HL-60 (cell line): Measurements from ENCODE around the gene NUDCD3.

Experiments used
- CTCF ChIP-seq: IDR thresholded peaks from one replicate; pipeline ENCODE4 v1.5.1; 2011; ENCODE audit warnings: low read length, control low read depth, inconsistent platforms; ENCODE audit not compliant: insufficient read depth
- GABPA ChIP-seq: IDR thresholded peaks from 2 replicates; pipeline ENCODE4 v1.6.1; 2012; ENCODE audit warnings: low read depth
- POLR2AphosphoS5 ChIP-seq: IDR thresholded peaks from 2 replicates; pipeline ENCODE4 v1.6.1; 2012; ENCODE audit warnings: low read depth

DNA sequence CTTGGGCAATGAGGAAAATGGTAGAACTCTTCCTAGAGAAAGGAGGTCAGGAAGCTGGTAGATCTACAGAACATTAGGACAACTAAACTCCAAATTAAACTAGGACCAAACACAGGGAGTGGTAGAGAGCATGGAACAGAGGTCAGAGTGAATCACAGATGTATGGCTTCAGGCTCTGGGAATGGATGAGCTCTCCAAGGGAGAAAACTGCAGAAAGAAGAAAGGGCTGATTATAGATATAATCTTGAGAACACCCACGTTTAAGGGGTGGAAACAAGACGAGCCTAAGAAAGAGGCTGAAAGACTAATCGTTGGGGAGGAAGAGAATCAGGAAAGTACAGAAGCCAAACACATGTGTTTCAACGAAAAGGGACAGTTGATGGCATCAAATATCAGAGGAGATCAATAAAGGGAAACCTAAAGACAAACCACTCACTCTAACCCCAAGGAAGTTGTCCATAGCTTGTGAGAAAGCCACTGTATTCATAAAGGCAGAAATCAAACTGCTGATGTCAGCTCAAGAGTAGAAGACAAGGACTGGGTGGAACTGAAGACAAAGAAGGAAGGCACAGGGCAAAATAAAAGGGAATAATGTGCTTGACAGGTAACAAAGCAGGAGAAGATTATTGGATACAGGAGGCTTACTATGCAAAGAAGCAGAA is 41.4 kb downstream of the NUDCD3 start:
- TF ChIP-seq CTCF (no peak), GABPA (no peak), POLR2AphosphoS5 (no peak)
